GM18517 (cell line): ENCODE measurements around the gene SNX20.

Experiments
- ATAC-seq: cut with Tn5 transposase; IDR thresholded peaks from one replicate; pipeline ENCODE4 v1.9.1; 2021; ENCODE audit warnings: mild to moderate bottlenecking, moderate library complexity; ENCODE audit not compliant: unreplicated experiment

SNX20 gene

GRCh38 chr16:50705436-50706110 lies 24.5 kb upstream of the SNX20 start:
- ATAC-seq, result no peak

DNA sequence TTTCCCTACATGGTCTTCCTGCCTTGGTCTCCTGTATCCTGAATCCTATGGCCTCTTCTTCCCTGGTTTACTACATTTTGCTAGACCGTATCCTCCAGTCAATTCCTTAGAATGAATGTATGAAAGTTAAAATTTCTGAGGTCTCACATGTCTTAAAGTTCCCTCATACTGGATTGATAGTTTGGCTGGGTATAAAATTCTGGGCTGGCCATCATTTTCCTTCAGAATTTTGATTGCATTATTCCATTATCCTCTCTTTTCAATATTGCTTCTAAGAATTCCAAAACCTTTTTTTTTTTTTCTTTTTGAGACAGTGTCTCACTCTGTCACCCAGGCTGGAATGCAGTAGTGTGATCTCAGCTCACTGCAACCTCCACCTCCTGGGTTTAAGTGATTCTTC lies 23.1 kb upstream of the SNX20 start:
- no peak for ATAC-seq

DNA sequence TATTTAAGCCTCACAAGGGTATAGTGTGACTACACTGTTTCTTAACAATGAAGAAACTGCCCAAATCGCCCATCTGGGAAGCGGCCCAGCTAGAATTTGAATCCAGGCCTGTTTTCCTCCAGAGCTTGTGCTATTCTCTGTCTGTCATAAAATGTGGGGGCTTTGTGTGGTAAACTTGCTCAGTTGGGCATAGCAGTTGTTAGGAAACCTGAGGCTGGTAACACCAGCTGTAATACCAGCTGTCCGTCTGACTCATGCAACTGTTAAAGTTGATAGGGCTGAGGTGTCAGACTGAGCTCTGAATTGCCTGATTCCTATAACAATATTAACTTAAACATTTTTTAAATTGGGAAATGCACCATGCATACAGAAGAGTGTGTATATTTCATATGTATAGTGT lies 21.6 kb upstream of the SNX20 start:
- no peak for ATAC-seq

- no peak for ATAC-seq
Measured at GRCh38 chr16:50699326-50700159, 18.4 kb upstream of the SNX20 start.

- ATAC-seq, result peak; percentile 43
Measured at GRCh38 chr16:50697881-50698767, 17.0 kb upstream of the SNX20 start.

- ATAC-seq, result no peak
Measured at GRCh38 chr16:50697421-50697715, 16.3 kb upstream of the SNX20 start.

DNA sequence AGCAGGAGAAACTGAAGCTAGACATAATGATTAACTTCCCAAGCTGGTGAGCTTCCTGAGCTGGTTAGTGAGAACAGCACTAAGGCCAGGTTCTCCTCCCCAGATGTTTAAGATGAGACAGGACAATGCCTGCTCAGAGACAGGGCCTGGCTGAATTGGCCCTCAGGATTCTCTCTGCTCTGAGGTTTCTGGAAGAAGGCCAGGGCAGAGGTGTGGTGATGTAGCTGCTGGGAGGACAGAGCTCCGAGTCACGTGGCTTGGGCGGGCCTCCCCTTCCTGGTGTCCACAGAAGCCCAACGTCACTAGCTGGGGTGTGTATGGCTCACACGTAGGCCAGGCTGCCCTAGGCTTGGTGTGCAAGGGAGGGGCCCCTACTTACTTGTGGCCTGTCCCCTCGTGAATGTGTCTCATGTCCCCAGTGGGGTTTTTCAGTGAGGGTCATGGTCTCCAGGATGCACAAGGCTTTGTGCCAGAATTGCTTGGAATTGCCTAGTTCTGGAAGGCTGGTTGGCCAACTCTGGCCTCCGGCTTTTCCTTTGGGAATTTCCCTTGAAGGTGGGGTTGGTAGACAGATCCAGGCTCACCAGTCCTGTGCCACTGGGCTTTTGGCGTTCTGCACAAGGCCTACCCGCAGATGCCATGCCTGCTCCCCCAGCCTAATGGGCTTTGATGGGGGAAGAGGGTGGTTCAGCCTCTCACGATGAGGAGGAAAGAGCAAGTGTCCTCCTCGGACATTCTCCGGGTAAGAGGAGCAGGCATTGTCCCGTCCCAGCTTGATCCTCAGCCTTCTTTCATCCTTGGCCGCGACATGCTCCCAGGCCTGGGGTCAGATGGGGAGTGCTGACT lies 15.7 kb upstream of the SNX20 start:
- peak; percentile 54 for ATAC-seq

DNA sequence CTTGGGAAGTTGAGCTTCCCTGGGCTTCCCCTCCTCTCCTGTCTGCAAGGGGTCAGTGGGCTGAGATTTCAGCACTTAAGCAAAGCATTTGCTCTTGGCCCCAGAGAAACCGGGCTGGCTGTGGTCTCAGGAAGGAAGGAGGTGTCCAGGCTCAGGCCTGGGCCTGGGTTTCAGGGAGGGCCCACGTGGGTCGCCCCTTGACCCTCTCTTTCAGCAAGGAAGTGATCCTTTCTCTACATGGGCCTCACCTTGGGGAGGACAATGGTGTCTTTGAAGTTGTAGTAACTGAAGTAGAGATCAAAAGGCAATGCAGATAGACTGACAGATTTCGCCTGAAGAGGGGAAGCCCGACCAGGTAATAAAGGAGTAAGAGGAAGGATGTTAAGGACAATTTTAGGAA lies 15.0 kb upstream of the SNX20 start:
- ATAC-seq, result peak; percentile 24

- ATAC-seq, result no peak
Measured at GRCh38 chr16:50695017-50696000, 14.2 kb upstream of the SNX20 start.

DNA sequence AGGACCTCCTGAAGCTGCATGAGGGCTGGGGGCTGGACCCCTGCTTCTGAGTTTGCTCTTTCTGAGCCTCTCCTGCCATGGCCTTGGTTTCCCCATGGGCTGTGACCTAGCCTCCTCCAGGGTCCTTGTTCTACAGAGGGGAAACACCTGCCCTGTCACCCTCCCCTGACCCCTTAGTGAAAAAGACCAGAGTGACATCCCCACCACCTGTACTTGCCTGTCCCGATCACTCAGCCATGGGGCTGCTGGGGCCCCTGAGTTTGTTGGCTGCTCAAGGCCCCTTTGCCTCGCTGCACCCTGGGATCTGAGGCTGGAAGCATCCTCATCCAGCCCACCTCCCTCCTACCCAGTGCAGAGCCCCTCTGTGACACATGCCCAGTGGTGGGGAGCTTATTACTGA lies 13.1 kb upstream of the SNX20 start:
- no peak for ATAC-seq

DNA sequence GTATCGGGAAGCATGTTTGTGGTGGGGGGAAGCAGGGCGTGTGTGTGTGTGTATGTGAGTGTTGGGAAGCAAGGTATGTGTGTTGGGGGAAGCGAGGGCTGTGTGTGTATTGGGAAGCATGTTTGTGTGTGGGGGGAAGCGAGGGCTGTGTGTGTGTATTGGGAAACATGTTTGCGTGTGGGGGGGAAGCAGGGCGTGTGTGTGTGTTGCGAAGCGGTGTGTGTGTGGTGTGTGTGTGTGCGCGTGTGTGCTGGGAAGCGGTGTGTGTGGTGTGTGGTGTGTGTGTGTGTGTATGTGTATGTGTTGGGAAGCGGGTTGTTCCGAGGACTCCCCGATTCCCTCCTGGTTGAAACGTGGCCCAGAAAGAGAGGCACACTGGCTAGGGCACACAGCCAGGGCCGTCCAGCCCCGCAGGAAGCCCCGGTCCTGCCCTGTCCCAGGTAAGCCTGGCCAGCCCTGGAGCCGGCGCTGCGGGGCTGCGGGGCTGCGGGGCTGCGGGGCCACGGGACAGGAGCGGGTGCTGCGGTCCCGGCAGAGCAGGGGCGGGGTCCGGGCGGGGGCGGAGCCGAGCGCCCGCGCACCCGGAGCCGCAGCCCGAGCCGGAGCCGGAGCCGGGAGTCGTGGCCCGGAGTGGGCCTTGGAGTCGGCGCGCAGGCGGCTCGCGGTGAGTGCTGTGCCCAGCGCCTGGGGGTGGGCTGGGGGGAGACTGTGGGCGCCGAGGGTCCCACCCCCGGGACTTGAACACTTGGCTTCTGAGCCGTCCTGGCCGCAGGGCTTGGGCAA lies 12.1 kb upstream of the SNX20 start, which contains the start of gene NOD2:
NOD2 (plus strand) TSS at position 608 of the 783 bp plus-strand sequence. CDS start 5,890 bp downstream, outside the sequence.
- no peak for ATAC-seq

- ATAC-seq, result no peak
Measured at GRCh38 chr16:50692644-50692998, 11.5 kb upstream of the SNX20 start.

GRCh38 chr16:50690177-50690576 lies 9.1 kb upstream of the SNX20 start:
- no peak for ATAC-seq

DNA sequence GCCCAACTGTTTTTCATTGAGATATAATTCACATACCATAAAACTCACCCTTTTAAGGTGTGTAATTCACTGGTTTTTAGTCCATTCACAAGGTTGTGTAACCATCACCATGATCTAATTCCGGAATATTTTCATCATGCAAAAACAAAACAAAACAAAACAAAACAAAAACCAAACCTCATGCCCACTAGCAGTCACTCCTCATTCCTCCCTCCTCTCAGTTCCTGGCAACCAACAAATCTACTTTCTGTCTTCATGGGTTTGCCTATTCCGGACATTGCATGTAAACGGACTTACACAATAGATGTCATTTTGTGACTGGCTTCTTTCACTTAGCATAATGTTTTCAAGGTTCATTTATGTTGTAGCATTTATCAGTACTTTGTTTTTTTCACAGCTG lies 7.8 kb upstream of the SNX20 start:
- no peak for ATAC-seq

DNA sequence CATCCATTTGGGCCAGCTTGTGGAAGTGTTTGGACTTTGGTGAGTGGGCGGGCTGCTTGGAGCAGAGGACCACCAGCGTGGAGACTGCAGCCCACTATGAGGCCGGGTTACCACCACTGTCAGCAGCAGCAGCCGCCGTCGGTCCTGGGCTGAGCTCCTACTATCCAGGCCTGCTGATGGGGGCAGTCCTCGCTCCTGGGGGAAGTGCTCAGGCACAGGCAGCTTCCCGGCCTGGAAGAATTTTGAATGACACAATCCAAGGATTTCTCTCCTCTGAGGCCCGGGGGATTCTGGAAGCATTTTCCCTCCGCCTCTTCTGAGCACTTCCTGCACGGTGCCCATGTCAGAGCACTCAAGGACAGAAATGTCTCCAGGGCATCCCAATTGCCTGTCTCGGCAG lies 7.0 kb upstream of the SNX20 start:
- ATAC-seq, result no peak

- no peak for ATAC-seq
Measured at GRCh38 chr16:50685462-50686063, 4.5 kb upstream of the SNX20 start.

DNA sequence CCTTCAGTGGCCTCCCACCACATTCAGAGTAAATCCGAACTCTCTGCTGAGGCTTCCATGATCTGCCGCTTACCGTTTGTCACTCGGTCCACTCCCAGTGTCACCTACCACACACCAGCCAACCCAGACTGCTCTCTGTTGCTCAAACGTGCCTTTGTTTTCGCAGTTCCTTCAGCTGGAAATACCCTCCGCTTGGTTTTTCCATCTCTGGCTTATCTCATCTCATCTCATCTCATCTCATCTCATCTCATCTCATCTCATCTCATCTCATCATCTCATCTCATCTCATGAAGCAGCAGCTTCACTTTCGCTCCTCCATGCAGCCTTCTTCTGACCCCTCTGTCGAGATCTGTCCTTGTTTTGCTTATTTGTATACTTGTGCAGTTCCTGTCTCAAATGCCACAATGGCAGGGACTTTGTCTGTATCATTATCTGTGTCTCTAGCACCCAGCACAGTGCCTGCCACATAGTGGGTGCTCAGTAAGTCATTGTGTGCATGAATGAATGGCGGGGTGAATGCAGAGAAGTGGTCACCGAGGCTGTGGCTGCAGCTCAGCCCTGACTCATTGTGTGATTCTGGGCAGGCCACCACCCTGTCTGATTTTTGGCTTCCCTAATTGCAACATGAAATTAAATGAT lies 3.8 kb upstream of the SNX20 start:
- ATAC-seq, result no peak
